SK-N-DZ (cell line): ENCODE data around the gene PRSS27.
"Not testable (repeated sequence)": the region's sequence is repeated elsewhere in the genome, so short reads cannot be mapped to it uniquely, and the experiment has no call there.

Source experiments
- DNase-seq: peaks from one replicate; pipeline ENCODE4 v3.0.0-alpha.2; 2015; ENCODE audit warnings: low spot score

PRSS27 gene

DNA sequence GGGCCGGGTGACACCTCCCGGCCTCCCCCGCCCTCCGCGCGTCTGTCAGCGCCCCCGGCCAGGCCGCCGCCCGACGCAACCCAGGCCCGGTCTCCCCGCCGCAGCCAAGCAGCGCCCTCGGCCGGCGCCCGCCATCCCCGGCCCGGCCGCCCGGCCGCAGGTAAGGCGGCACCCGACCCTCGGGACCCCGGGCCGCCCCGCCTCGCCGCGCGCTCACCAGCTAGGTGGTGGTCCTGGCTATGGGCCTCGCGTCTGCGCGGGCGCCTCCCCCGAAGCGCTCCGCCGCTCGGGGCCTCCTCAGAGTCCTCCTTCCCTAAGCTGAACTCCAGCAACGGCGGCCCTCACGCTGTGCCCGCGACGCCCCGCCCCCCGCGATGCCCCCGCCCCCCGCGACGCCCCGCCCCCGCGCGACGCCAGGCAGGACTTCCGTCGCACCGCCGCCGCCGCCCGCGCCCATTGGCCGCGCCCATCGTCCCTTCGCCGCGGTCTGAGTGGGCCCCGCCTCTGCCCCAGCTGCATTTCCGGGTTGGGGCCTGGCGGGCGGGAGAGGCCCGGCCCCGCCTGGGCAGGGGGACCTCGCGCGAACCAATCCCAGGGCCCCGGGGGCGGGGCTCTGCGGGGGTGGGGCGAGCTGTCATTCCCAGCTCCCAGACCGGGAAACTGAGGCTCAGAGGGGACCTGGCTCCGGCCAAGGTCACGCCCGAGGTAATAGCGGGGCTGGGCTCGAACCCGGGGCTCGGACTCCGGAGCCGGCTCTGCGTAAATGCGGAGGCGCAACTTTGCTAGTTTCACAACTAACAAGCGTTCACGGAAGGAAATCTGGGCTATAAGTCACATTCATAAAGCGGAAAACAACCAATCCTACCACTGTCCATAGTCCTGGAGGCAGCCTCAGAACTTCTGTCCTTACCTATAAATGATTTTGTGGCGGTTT, 46.7 kb downstream of the PRSS27 start:
- DNase-seq = peak; percentile 93

DNA sequence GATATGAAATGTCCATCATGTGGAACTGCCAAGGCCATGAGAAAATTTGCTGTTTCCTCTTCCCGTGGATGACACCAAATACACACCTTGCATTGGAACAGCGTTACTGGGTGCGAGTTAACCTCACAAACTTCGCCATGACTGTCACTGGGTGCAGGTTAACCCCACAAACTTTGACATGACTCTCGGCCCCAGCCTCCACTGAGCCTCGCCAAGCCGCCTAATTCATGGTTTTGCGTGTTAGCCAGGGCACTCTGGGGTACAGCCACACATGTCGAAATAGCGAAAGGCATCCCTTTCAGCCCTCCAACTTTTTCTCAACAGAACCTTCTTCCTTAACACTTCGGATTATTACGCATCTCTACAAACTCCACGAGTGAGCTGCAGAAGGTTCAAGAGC, 48.3 kb downstream of the PRSS27 start:
- DNase-seq = no peak

DNA sequence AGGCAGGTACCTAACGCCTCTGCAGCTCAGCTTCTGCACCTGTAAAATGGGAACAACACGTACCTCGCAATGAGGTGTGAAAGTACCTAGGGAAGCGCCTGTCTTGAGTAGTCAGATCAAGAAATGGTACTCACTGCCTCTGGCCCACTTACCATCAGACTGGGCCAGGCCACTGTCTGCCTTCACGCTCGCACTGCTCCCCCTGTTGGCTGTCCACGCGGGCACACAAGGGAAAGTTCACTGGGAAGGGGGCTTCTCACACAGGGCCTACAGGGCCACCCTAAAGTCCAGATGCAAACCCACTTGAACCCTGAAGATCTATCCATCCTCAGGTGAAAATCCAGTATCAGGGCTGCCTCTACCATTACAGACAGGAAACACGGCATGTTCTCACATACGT, 48.8 kb downstream of the PRSS27 start:
- DNase-seq = not testable (repeated sequence)

DNA sequence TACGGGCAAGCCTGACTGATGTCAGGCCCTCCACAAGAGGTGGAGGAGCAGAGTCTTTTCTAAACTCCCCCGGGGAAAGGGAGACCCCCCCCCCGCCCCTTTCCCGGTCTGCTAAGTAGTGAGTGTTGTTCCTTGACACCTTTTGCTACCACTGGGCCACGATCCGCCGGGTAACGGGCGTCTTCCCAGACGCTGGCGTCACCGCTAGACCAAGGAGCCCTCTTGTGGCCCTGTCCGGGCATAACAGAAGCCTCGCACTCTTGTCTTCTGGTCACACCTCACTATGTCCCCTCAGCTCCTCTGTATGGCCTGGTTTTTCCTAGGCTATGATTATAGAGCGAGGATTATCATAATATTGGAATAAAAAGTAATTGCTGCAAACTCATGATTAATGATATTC, 50.0 kb downstream of the PRSS27 start:
- DNase-seq = peak; percentile 59

DNA sequence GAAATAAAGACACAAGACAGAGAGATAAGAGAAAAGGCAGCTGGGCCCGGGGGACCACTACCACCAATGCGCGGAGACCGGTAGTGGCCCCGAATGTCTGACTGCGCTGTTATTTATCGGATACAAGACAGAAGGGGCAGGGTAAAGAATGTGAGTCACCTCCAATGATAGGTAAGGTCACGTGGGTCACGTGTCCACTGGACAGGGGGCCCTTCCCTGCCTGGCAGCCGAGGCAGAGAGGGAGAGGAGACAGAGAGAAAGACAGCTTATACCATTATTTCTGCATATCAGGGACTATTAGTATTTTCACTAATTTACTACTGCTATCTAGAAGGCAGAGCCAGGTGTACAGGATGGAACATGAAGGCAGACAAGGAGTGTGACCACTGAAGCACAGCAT, 50.4 kb downstream of the PRSS27 start:
- DNase-seq = not testable (repeated sequence)

DNA sequence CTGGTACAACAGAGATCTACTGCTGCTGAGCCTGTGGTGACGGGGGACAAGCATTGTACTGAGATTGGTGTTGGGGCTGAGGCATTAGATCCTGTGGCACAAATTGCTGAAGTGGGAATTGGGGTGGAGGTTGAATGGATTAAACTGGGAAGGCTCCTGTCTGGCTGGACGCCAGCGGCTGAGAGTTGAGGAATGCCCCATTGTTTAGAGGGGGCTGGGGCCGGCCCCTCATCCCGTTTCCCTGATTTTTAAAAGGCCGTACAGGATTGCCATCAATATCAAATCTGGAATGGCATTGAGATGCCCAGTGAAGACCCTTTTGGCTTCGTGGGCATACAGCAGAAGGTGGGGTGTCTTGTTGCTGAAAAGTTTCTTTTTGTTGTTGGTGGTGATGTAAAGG, 53.4 kb downstream of the PRSS27 start:
- DNase-seq = not testable (repeated sequence)

DNA sequence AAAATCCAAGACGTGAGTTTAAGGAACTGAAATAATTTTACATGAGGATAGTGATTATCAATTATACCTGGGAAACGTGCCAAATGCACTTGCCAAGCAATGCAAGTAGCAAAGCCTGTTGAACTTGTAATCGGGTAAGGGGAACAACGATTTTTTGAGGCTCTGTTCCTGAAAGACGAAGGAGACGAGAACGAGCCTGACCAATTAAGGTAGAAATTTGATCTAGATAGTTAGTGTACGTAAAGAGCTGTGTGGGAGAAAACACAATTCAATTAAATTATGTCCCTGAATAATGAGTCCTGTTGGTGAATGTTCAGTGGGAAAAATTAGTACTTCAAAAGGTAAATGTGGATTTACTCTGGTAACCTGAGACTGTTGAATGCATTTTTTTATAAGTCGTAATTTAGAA, 55.4 kb downstream of the PRSS27 start:
- DNase-seq = no peak

DNA sequence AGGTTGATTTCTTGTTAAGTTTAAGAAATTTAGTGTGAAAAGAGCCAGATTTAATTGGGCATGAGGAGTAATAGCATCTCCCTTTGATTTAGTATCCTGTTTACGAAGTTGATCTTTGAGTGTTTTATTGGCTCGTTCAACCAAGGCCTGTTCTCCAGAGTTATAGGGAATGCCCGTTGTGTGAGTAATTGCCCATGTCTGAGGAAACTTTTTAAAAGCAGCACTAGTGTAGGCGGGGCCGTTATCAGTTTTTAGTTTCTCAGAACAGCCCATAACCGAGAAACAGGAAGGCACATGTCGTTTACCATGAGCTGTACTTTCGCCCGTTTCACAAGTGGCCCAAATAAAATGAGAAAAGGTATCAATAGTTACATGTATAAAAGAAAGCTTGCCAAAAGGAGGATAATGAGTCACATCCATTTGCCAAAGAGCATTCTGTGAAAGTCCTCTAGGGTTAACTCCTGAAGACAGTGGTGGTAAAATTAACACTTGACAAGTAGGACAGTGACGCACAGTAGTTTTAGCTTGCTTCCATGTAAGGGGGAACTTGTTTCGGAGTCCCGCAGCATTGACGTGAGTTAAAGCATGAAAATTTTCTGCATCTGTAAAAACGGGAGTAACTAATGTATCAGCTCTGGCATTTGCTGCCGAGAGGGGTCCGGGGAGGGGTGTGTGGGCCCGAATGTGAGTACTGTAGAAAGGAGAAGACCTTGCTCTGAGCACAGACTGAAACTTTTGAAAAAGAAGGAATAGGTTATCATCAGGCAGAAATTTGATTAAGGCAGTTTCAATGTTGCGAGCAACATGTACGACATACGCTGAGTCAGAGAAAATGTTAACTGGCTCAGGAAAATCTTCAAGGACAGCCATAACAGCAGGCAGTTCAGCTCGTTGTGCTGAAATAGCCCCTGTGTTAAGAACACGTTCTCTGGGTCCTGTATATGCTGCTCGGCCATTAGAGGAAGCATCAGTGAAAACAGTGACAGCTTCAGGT, 56.2 kb downstream of the PRSS27 start:
- DNase-seq = no peak
